Measurements from ENCODE around the gene HRAS. TPM values are rescaled to one million over a fixed set of nuclear protein-coding genes. Genes with fewer than 3 reads are reported as not detected.
A peak's percentile ranks its signal among the peaks of the same experiment; 100 is the strongest.

The HRAS gene
- total and polyA plus RNA-seq, 2 donors (not counting 1 experiment from before 2014, with no cell fraction given): 63.5 to 86.0 TPM

GRCh38 chr11:575313-575995 lies 40.1 kb upstream of the HRAS start:
- peak; percentile 83 for DNase-seq
- TF ChIP-seq, protein P1, sequence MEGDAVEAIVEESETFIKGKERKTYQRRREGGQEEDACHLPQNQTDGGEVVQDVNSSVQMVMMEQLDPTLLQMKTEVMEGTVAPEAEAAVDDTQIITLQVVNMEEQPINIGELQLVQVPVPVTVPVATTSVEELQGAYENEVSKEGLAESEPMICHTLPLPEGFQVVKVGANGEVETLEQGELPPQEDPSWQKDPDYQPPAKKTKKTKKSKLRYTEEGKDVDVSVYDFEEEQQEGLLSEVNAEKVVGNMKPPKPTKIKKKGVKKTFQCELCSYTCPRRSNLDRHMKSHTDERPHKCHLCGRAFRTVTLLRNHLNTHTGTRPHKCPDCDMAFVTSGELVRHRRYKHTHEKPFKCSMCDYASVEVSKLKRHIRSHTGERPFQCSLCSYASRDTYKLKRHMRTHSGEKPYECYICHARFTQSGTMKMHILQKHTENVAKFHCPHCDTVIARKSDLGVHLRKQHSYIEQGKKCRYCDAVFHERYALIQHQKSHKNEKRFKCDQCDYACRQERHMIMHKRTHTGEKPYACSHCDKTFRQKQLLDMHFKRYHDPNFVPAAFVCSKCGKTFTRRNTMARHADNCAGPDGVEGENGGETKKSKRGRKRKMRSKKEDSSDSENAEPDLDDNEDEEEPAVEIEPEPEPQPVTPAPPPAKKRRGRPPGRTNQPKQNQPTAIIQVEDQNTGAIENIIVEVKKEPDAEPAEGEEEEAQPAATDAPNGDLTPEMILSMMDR (IDR thresholded peaks at IDR 0.05): no peak
- TF ChIP-seq EZH2 (IDR thresholded peaks at IDR 0.05; ENCODE audit: borderline replicate concordance, insufficient read depth, low read depth, low read length, poor library complexity, severe bottlenecking): peak; percentile 84
- 2% methylated on average over 58 of the region's 81 CpGs for WGBS (ENCODE audit: insufficient coverage)

More at GRCh38 chr11:575313-575995, 40.1 kb upstream of the HRAS start:
- Histone ChIP-seq H2AFZ (ENCODE audit: insufficient read depth, low read depth, low read length, poor library complexity, severe bottlenecking) (peak overlapping the region; percentile 91), H3K4me1 (ENCODE audit: control insufficient read depth in 2 of 2, insufficient read depth in 2 of 2, low read length in 2 of 2) (peaks cover 30 to 44% of the 10 kb centered on the region in 2 donors), H3K27ac (ENCODE audit: low read length in 2 of 2) (no peak overlapping the region), H3K27me3 (replicated peaks in 1 of 4; ENCODE audit: control extremely low read depth in 1 of 4, control insufficient read depth in 3 of 4, insufficient read depth in 4 of 4, low read length in 3 of 4) (peaks cover 0 to 18% (median 9%) of the 10 kb centered on the region in 4 experiments), H3K9ac (ENCODE audit: low read length) (peak overlapping the region; percentile 68), H4K20me1 (ENCODE audit: control insufficient read depth, insufficient read depth, low read length, poor library complexity, severe bottlenecking) (peaks cover 45% of the 10 kb centered on the region), H3K4me3 (ENCODE audit: control extremely low read depth in 1 of 5, extremely low read depth in 1 of 5, insufficient read depth in 1 of 5, low read depth in 2 of 5, low read length in 4 of 5) (peak overlapping the region in 4 of 5 experiments; percentile 45 to 69 (median 60)), H3K36me3 (replicated peaks in 1 of 2; ENCODE audit: control extremely low read depth in 1 of 2, control insufficient read depth in 1 of 2, extremely low read depth in 1 of 2, insufficient read depth in 2 of 2, low read length in 1 of 2) (peaks cover 1 to 3% of the 10 kb centered on the region in 2 experiments), H3K9me3 (ENCODE audit: control extremely low read depth in 1 of 3, control insufficient read depth in 2 of 3, insufficient read depth in 1 of 3, low read length in 2 of 3) (peaks cover 0 to 3% (median 0%) of the 10 kb centered on the region in 3 donors), H3K79me2 (ENCODE audit: control insufficient read depth, insufficient read depth, low read length) (peaks cover 38% of the 10 kb centered on the region), H3K4me2 (replicated peaks; ENCODE audit: low read depth, low read length, poor library complexity, severe bottlenecking) (peak overlapping the region; percentile 98)
- ChIA-PET POLR2A (interaction anchor here (0.6 to 1.9 kb wide), 13 partner anchors 9 to 307 kb away, joined by 3 to 26 read pairs (median 5); partner anchors contain the start of genes DEAF1, HRAS, IRF7 and LRRC56), CTCF (interaction anchor here (0.6 to 1.2 kb wide), 12 partner anchors 16 to 244 kb away, joined by 3 to 5 read pairs (median 3); partner anchors contain the start of genes HRAS and LRRC56)
- Mint-ChIP-seq H3K9me3 (ENCODE audit: insufficient read depth) (no peaks in the 10 kb centered on the region), H3K27me3 (peaks cover 15% of the 10 kb centered on the region), H3K4me3 (peak overlapping the region; percentile 88), H3K27ac (peak overlapping the region; percentile 88), H3K4me1 (peaks cover 41% of the 10 kb centered on the region)
- intact Hi-C loops (cut with micrococcal nuclease): loop anchor here (1.0 to 10.0 kb wide), 2 partner anchors 15 to 809 kb away; partner anchors contain the start of genes BRSK2, LMNTD2 and RASSF7
- ATAC-seq (ENCODE audit: low read depth): no peak

Measured in B cell (primary cell).